Stimulated activated CD8-positive, alpha-beta memory T cell treated with anti-CD3 and anti-CD28 coated beads, Interleukin-7, amount 100 ng/mL, for 4 hours (primary cell): ENCODE data around the gene LRRC32.
"Not testable (repeated sequence)": the region's sequence is repeated elsewhere in the genome, so short reads cannot be mapped to it uniquely, and the experiment has no call there.

Source experiments
- DNase-seq, 2 donors: peaks; one replicate each; pipeline ENCODE4 v3.0.0-alpha.2; 2020; ENCODE audit warnings: low read depth in 2 of 2

LRRC32 gene

GRCh38 chr11:76613901-76614300, 56.6 kb downstream of the LRRC32 start:
- DNase-seq, result no peak

DNA sequence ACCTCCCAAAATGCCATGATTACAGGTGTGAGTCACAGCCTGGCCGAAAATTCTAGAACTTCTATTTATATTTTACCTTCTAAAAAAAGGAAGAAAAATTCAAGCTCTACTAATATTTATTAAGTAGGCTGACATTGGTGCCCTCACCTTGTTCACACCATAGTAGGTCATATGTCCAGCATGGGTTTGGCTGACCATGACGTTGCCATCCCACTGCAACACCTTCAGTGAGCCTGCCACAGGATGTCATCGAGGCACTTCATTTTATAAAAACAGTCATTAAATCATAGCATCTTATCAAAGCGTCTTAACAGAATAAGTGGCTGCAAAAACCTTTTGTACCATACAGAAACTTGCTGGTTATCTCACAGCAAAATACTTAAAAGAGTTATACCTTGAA, 58.3 kb downstream of the LRRC32 start:
- DNase-seq, result no peak

GRCh38 chr11:76610871-76611475, 59.6 kb downstream of the LRRC32 start:
- DNase-seq, result no peak

- no peak for DNase-seq
Observed at GRCh38 chr11:76610371-76610770, 60.2 kb downstream of the LRRC32 start.

- no peak for DNase-seq
Observed at GRCh38 chr11:76609736-76610370, 60.7 kb downstream of the LRRC32 start.

DNA sequence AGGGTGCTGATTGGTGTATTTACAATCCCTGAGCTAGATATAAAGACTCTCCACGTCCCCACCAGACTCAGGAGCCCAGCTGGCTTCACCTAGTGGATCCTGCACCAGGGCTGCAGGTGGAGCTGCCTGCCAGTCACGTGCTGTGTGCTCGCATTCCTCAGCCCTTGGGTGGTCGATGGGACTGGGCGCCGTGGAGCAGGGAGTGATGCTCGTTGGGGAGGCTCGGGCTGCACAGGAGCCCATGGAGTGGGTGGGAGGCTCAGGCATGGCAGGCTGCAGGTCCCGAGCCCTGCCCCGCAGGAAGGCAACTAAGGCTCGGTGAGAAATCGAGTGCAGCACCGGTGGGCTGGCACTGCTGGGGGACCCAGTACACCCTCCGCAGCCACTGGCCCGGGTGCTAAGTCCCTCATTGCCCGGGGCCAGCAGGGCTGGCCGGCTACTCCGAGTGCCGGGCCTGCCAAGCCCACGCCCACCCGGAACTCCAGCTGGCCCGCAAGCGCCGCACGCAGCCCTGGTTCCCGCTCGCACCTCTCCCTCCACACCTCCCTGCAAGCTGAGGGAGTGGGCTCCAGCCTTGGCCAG, 61.6 kb downstream of the LRRC32 start:
- DNase-seq, result not testable (repeated sequence)

DNA sequence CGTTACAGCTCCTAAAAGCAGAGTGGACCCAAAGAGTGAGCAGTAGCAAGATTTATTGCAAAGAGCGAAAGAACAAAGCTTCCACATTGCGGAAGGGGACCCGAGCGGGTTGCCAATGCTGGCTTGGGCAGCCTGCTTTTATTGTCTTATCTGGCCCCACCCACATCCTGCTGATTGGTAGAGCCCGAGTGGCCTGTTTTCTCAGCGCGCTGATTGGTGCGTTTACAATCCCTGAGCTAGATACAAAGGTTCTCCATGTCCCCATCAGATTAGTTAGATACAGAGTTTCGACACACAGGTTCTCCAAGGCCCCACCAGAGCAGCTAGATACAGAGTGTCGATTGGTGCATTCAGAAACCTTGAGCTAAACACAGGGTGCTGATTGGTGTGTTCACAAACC, 62.3 kb downstream of the LRRC32 start:
- not testable (repeated sequence) for DNase-seq
